ENCODE results near the gene FFAR4. TPM values are rescaled to one million over a fixed set of nuclear protein-coding genes. Genes with fewer than 3 reads are reported as not detected.

Gene FFAR4
- total and polyA plus RNA-seq, 2 of the 4 experiments (the other 2 are of a cell fraction) = not detected

- Histone ChIP-seq H2AFZ (replicated peaks; ENCODE audit: low read length, poor library complexity) (no peak overlapping the region), H3K4me1 (ENCODE audit: control insufficient read depth, insufficient read depth, low read length) (no peaks in the 10 kb centered on the region), H3K36me3 (ENCODE audit: control insufficient read depth, insufficient read depth, low read length) (no peaks in the 10 kb centered on the region), H3K4me2 (ENCODE audit: low read depth, low read length) (no peak overlapping the region), H3K9me3 (ENCODE audit: control insufficient read depth, insufficient read depth, low read length) (peaks cover 4% of the 10 kb centered on the region), H3K9me1 (ENCODE audit: insufficient read depth, low read length) (no peaks in the 10 kb centered on the region), H2BK5ac (ENCODE audit: low read depth, low read length, poor library complexity, severe bottlenecking) (no peak overlapping the region), H3K4me3 (ENCODE audit: insufficient read depth, low read depth, low read length) (no peak overlapping the region), H3K27ac (ENCODE audit: insufficient read depth, low read length) (no peak overlapping the region), H2BK15ac (ENCODE audit: low read depth, low read length) (no peak overlapping the region), H3K27me3 (ENCODE audit: control insufficient read depth, insufficient read depth, low read length) (peaks cover 38% of the 10 kb centered on the region), H4K5ac (ENCODE audit: low read depth, low read length) (no peak overlapping the region), H2AK5ac (ENCODE audit: low read depth, low read length) (no peak overlapping the region), H3K14ac (replicated peaks; ENCODE audit: low read depth, low read length) (no peak overlapping the region), H3K23ac (ENCODE audit: low read depth, low read length) (no peak overlapping the region), H3K79me1 (ENCODE audit: low read depth in 1 of 2, low read length in 2 of 2) (no peaks in the 10 kb centered on the region), H3K9ac (ENCODE audit: low read depth, low read length) (no peak overlapping the region), H2BK120ac (ENCODE audit: low read depth, low read length) (no peak overlapping the region), H4K20me1 (ENCODE audit: insufficient read depth, low read length) (no peaks in the 10 kb centered on the region), H4K8ac (ENCODE audit: low read depth in 2 of 2, low read length in 2 of 2) (no peak overlapping the region), H4K91ac (ENCODE audit: insufficient read depth, low read depth, low read length) (no peak overlapping the region), H2BK20ac (ENCODE audit: low read depth, low read length) (no peak overlapping the region), H3K56ac (ENCODE audit: extremely low read depth, insufficient read depth, low read length) (no peak overlapping the region), H3K4ac (ENCODE audit: low read depth, low read length) (no peak overlapping the region), H2AK9ac (replicated peaks; ENCODE audit: low read depth, low read length, poor library complexity) (no peak overlapping the region), H3K18ac (ENCODE audit: low read depth, low read length) (no peak overlapping the region)
- dilution Hi-C loops (cut with HindIII; ENCODE audit: low sequenced_read_pairs, unreplicated experiment) = no loop called here
- intact Hi-C loops (cut with micrococcal nuclease) = no loop called here
- TF ChIP-seq CEBPB (IDR thresholded peaks at IDR 0.05; ENCODE audit: low read depth, low read length) (no peak), ELK1 (IDR thresholded peaks at IDR 0.05; ENCODE audit: borderline replicate concordance, low read depth, low read length) (no peak), BHLHE40 (IDR thresholded peaks at IDR 0.05; ENCODE audit: low read depth, low read length) (no peak), RCOR1 (IDR thresholded peaks at IDR 0.05; ENCODE audit: insufficient replicate concordance, low read length) (no peak), CTCF (conservative IDR thresholded peaks at IDR 0.05; ENCODE audit: low read depth, low read length) (no peak), NFE2L2 (IDR thresholded peaks at IDR 0.05; ENCODE audit: low read depth, low read length) (no peak), RFX5 (IDR thresholded peaks at IDR 0.05; ENCODE audit: low read depth, low read length) (no peak), MAZ (IDR thresholded peaks at IDR 0.05; ENCODE audit: borderline replicate concordance, low read depth, low read length) (no peak), MAFK (IDR thresholded peaks at IDR 0.05; ENCODE audit: low read depth, low read length) (no peak), CHD1 (IDR thresholded peaks at IDR 0.05; ENCODE audit: low read depth, low read length) (no peak), FOS (IDR thresholded peaks at IDR 0.05; ENCODE audit: low read depth, low read length) (no peak), MXI1 (IDR thresholded peaks at IDR 0.05; ENCODE audit: borderline replicate concordance, low read depth, low read length) (no peak), POLR2A (IDR thresholded peaks at IDR 0.05; ENCODE audit: low read depth, low read length) (no peak)
- ChIA-PET POLR2A (ENCODE audit: unreplicated experiment) (no interaction called here), CTCF (no interaction called here)
- no peak for DNase-seq
- in situ Hi-C loops (cut with MboI; ENCODE audit: low sequenced_read_pairs) = no loop called here
- whole genome bisulfite sequencing, 2 experiments (ENCODE audit: extremely low coverage in 2 of 2, insufficient read length in 1 of 2) = 40% methylated on average over 1 of the region's 3 CpGs; no CpG with 5 or more reads in 1 of the 2 experiments
- ATAC-seq (ENCODE audit: low read depth) = no peak
- no TSS peak for BruUV-seq (replicated peaks)
Observed at GRCh38 chr10:93576888-93577287, 10.4 kb downstream of the FFAR4 start.
